HUDEP-2 (cell line): Measurements from ENCODE around the gene WDR49.
A peak's percentile ranks its signal among the peaks of the same experiment; 100 is the strongest.

Experiments used
- DNase-seq, 76 experiments: peaks; one replicate each; lab custom pipeline; 2025; ENCODE audit not compliant: unreplicated experiment in 76 of 76; lab: John Stamatoyannopoulos, UW

Gene WDR49

DNA sequence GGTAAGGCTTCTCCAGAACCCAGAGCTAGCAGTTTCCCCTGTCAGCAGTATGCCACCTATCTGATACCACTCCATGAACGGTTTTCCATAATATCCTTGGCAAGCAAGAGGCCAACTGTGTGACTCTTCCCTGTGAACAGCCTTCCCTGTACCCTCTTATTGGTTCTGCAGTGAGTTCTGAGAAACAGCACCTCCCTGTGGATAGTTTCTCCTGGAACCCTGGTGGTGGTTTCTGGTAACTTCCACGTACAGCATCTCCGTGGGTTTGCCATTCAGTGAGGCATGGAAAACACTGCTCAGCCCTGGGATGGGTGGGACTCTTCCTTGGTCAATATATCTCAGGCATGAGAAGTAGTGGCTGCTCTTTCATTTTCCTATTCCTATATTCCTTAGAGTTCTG is 160.5 kb downstream of the WDR49 start:
- DNase-seq = peak in 7 of 76 experiments; percentile 0 to 29 (median 8)

DNA sequence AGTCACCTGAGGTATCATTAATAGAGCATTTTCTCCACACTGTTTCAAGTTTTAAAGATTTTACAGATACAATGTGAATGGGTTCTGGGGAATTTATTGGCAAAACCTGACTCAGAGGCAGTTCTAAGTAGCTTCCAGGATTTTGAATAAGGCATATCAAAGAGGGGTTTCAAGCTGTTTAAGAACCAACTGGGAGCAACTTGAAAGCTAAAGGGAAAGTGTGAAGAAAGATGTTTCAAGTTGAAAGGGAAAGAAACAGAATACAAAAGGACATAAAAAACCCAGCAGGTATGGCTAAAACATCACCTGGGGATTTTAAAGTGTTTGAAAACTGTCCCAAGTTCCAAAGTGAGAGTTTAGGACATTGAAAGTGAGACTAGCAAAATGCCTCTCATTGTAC is 162.1 kb downstream of the WDR49 start:
- no peak for DNase-seq

DNA sequence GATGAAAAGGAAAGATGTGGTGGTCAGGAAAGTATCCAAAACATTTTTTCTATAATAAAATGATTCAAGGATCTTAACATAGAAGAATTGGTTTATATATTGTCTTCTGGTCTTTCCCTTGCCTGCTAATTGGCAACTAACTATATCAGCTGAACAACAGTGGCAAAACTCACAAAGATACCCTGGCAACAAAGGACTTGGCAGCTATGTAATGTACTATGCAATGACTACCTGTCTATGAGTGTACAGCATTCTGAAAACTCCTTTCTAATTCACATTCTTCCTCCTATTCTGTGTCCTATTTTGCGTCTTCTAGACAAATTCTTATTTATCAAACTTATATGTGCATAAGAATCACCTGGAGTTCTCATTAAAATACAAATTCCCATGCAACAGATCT is 164.2 kb downstream of the WDR49 start:
- DNase-seq = no peak

DNA sequence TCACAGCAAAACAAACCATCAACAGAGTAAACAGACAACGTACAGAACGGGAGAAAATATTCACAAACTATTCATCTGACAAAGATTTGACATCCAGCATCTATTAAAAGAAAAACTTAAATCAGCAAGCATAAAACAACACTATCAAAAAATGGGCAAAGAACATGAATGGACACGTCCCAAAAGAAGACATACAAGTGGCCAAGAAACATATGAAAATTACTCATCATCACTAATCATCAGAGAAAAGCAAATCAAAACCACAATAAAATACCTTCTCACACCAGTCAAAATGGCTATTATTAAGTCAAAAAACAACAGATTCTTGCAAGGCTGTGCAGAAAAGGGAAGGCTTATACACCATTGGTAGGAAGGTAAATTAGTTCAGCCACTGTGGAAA is 166.2 kb downstream of the WDR49 start:
- DNase-seq = no peak

DNA sequence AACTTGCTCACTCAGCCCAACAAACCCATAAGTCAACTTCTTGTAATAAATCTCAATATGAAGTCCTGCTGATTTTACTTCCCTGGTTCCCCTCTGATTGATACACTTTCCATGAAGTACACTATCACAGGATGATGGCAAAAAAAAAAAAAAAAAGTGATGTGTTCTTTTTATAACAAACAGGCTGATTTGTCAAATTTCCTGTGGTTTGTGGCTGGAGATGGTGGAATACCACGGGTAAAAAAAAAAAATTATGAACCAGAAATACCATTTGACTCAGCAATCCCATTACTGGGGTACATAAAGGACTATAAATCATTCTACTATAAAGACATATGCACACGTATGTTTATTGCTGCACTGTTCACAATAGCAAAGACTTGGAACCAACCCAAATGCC is 169.2 kb downstream of the WDR49 start:
- no peak for DNase-seq

DNA sequence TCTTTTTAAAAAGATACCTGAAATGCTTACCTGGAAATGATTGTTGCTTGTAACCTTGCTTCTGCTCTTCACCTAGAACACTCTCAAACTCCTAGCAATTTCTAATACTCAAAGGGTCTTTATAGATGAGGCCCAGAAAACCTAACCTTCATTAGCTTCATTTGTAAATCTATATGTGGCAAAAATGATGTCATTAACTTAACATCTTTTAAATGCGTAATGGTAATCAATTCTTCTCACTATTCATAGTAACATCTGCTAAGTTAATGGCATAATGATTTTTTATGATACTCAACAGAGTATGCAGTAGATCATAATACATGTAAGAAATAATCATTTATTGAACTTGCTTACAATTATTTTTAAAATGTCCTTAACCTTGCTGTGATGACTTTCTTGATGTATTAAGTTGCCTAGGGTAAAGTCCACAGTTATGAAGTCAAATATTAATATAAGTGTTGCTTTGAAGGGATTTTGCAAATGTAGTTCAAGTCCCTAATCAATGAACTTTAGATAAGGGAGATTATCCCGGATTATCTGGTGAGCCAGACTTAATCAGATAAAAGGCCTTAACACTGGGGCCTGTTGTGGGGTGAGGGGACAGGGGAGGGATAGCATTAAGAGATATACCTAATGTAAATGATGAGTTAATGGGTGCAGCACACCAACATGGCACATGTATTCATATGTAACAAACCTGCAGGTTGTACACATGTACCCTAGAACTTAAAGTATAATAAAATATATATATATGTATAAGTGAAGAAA is 169.8 kb downstream of the WDR49 start:
- DNase-seq = no peak

DNA sequence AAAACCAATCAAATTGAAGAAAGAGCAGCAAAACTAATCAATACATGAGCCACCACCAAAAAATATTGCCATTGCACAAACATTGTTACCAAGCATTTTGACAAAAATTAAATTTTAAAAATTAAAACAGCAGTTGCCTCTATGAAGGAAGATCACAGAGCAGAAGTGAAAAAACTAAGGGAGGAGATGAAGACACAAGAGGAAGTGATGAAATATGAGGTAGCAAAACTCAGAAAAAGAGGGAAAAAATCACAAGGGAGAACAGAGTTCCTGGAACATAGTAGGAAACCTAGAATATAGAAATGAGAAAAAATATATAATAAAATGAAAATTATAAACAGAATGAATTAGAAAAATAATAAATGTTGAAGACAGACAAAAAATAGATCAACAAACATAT is 172.6 kb downstream of the WDR49 start:
- no peak for DNase-seq

DNA sequence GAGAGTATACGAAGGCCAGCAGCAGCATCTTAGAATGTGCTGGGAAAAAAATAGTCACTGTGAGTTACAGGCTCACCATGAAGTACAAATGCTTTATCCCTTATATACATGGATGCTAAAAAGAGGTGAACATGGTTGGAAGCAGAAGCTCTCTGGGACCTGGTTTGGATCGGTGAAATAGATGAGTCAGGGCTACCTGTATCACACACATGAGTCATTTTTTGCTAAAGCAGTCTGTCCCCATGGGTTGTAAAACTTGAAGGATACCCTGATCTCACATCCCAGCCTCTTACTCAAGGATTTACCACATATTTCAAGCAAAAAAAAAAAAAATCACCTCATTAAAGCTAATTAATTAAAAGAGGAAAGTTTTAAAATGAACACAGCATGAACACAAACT is 173.0 kb downstream of the WDR49 start:
- DNase-seq = no peak

DNA sequence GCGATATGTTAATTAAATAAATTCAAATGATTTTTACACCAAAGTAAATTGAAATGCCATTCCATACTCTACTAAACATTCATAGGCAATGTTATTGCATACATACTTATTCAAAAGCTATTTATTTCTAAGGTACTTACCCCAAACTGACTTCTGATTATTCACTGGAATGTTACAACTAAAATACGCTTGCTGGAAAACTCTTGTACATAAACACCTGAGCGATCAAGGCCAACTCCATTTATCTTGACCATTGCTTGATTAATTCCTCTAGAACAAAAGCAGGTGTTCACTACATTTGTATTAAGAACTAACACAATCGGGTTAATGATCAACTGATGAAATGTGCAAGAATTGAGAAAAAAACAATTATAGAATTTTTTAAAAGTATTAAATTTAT is 179.9 kb downstream of the WDR49 start, which contains the start of gene SERPINI2:
Gene SERPINI2, minus strand, starts transcription at position 180 of the 400 bp plus-strand sequence. CDS start 2,208 bp downstream, outside the sequence.
- no peak for DNase-seq

DNA sequence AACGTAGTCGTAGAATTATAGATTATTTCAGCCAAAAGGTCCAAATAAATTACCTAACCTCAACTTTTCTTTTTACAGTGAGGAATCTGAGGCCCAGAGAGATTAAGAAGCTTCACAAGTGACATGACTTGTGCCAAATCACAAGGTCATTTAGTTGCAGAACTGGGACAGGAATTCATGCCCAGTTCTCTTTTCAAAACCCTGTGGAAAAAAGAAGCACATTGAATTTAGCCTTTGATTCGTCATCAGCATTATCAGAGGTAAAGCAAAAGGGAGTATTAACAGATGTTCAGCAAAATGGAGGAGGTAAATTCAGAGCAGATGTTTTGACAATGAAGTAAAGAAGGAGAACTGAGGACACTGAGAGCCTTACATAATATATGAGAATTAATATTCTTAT is 184.4 kb downstream of the WDR49 start:
- no peak for DNase-seq

DNA sequence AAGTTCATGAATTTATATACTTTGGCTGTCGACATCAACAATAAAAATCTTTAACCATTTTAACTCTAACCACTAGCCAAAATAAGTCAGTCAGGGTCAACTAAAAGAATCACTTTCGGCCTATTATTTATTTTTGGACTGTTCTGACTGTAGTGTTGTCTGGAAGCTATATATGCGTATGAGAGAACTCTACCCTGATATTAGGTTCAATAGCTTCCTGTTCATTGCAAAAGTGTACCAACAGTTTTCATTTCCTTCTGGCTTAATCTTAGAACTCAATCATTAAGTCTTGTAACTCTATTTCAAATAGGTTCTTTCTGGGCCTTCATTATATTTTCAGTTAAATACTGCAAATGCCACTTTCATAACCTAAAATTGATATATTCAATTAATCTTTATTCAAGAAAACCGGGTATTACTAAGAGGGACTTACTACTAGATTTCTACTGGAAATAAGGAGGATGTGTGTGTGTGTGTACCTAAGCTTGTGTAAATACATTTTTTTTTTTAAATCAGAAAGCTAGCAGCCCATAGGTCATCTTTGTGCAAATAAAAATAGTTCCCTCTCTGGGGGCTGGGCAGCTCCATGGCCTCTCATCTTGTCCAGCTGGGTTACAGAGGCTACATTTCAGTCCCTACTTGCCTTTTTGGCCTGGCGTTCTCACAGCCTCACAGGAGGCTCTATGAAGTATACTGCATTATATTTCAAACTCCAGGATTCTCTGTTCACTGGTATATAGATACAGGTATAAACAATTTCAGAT is 185.7 kb downstream of the WDR49 start:
- no peak for DNase-seq

DNA sequence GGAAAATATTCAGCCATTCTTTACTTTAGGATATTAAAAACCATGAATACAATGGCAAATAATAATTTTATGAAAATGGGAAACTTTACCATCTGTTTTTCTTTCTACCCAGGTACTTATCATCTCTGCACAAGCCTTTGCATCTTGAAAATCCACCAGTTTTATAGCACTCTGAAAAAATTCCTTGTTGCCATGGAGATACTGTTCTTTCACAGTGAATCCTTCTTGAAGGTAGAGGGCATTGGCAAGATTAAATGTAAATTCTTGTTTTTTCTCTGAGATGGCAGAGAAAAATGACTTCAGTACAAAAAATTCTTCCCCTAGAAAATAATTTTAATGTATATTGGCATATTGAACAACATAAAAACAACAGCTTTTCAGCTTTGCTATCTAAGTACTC is 186.8 kb downstream of the WDR49 start:
- no peak for DNase-seq

DNA sequence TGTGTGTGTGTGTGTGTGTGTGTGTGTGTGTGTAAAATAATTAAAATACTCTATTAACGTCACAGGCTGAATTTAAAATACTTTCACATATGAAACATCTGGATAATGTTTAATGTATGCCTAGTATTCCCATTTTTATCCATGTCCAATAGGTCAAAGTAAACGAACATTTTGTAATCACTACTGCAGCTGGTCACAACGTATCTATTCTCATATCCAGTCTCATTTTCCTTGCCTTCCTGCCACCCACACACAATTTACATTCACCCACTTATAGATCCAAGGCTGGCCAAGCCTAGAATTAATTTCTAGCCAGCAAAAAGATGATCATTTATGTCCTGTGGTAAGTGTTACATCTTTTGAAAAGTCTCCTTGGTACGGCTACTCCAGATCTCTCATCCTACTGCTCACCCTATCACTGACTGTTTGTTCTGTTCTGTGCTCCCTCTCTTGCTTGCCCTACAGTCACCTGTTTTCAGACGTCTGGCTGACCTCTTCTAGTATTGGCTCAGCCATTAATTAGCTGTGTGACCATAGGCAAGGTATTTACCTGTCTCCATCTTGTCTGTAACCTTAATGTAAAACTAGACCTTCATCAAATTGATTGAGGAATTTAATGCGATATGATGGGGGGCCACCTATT is 197.5 kb downstream of the WDR49 start:
- DNase-seq = no peak

DNA sequence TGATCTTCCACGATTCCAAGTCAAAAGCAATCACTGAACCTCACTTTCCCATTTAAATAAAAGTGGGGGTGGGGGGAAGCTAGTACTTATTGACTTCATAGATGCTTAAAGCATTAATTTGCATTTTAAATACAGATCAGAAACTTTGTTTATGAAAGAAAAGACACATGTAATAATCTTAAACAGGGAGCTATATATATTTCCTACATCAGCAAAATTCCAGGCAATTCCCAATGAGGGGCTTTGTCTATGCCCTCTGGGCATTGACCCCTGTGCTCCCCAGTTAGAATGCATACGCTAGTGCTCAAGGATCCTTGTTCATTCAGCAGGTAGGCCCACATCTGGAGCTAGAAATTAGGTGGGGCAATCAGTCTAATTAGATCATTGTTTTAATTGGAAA is 199.9 kb downstream of the WDR49 start:
- no peak for DNase-seq

DNA sequence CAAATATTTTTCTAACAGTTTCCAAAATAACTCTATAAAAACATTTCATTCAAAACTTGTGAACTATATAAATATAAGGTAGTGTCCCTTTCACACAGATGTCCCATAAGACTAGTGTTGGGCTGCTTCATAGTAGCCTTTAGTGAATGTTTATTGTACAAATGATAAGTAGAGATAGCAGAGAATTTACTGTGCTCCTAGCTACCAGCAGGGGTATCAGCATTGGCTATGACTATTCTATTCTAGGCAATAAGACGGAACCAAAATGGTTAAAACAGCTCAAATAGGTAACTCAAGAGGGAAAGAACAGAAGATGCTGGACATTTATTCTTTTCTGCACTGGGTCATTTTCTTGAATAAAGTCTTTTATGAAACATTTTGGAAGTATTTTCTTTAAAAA is 202.5 kb downstream of the WDR49 start:
- no peak for DNase-seq

DNA sequence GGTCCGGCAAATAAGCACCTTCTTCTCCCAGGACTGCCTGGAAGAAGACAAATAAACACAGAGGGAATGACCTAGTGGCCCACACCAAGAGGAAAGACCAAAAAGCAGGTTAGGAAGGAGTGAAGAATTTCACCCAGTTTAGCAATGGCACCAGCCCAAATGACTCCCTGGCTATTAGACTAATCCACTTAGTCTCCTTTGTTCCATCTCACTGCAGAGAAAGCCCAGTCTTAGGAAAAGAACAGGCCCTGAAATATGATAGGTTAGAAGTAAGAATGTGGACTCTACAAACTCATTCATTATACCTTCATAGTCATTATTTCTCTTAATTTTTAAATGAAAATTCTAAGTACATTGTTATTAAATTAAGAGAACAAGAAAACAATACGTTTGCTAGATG is 203.1 kb downstream of the WDR49 start:
- no peak for DNase-seq

DNA sequence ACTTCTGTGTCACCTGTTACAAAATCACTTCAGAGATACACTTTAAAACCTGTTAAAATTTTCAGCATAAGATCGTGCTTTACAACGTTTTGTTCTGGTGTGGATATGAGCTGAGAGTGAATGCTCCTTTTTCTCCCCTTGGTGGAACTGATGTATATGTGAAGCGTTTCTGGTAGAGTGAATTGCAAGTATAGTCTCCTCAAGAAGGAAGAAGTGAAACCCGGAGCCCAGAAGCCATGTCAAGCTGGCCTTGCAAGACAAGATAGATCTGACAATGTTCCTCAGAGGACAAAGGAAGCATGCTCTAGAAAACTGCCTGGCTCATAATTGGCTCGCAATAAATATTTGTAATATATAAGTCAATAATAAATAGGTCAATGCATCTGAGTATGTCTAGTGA is 203.5 kb downstream of the WDR49 start:
- no peak for DNase-seq

DNA sequence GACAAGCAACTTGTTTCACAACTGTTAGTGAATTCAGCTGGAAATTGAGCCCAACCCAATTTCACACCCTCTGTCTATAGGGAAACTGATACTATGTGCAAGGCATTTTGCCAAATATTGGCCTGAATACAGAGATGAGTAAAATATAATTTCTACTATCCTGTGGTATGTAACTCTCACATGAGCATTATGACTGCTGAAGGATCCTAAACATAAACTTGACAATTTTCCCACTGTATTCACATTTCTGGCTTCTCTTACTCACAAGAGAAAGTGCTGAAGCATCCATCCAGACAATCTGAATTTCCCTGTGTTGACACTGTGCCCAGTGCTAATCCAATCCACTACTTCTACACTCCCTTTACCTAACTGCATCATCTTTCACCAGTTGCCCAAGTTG is 208.3 kb downstream of the WDR49 start:
- no peak for DNase-seq

DNA sequence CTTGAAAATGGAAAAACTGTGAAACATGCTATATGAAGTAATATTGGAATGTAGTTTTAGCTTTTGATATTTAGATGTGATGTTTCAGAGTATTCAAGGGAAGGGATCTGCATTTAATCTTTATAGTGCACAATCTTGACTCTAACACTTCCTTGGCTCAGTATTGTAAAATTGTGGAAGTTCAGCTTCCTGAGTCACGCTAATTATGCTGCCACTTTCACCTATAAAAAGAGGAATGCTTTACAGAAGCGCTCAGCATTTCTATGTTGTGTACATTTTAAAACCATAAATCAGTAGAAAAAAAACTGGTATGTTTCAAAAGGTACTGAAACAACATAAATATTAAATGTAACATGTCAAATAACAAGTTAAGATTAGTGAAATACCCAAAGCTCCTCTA is 212.5 kb downstream of the WDR49 start:
- no peak for DNase-seq

DNA sequence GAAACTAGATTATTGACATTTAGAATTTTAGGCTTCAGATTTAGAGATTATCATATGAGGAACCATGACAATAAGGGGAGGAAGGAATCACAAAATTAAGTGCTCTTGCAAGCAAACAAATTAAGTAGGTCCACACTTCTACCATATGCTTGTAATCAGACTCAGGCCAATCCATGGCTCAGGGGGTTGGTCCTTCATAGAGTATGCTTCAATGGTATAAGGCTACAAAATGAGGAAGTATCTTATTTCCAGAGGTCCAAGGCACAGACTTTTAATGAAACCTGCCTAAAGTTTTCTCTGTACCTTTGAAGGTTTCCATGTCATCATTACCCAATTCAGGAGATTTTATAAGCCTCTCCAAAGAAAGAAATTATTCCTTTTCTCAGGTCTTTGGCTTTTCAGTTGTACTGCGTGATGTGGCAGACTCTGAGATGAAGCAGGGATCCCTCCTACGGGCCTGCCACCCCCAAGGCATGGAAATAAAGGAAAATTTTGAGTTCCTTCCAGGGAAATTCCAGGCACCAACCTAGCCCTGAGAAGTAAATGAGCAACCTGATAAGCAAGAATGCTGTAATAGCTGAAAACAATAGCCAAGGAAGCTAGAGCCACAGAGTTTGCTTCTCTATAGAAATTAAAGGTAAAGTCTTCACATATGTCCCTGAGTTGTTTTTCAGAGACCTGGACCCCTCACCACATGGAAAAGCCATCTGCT is 216.2 kb downstream of the WDR49 start:
- DNase-seq = no peak
